Central memory CD8-positive, alpha-beta T cell (primary cell): Measurements from ENCODE around the gene NRF1.

Experiments used
- ATAC-seq: fragments of 150-1000 bp; cut with Tn5 transposase; replicated peaks from 2 replicates; pipeline ENCODE4 v1.10.0; 2022; ENCODE audit warnings: mild to moderate bottlenecking, moderate FRiP score, moderate number of reproducible peaks; ENCODE audit not compliant: poor library complexity, severe bottlenecking; ENCODE audit errors: extremely low read depth
- DNase-seq, 2 donors: peaks; one replicate each; pipeline ENCODE4 v3.0.0; 2021; ENCODE audit warnings: low spot score in 2 of 2
- H3K27ac Mint-ChIP-seq: one replicate; pipeline ENCODE4 v1.8.0; 2022; ENCODE audit warnings: low read depth, mild to moderate bottlenecking, moderate library complexity, mixed read lengths
- H3K27me3 Mint-ChIP-seq: one replicate; pipeline ENCODE4 v1.8.0; 2022; ENCODE audit warnings: mixed read lengths
- H3K36me3 Mint-ChIP-seq: one replicate; pipeline ENCODE4 v1.8.0; 2022; ENCODE audit warnings: mild to moderate bottlenecking, moderate library complexity, mixed read lengths; ENCODE audit not compliant: insufficient read depth
- H3K4me1 Mint-ChIP-seq: one replicate; pipeline ENCODE4 v1.8.0; 2022; ENCODE audit warnings: mixed read lengths
- H3K4me3 Mint-ChIP-seq: one replicate; pipeline ENCODE4 v1.8.0; 2022; ENCODE audit warnings: mild to moderate bottlenecking, moderate library complexity, mixed read lengths
- H3K9me3 Mint-ChIP-seq: one replicate; pipeline ENCODE4 v1.8.0; 2022; ENCODE audit warnings: mixed read lengths

The NRF1 gene

GRCh38 chr7:129707910-129708499 is 96.5 kb downstream of the NRF1 start:
- Mint-ChIP-seq H3K9me3 (no peaks in the 10 kb centered on the region), H3K4me1 (peaks cover 32% of the 10 kb centered on the region), H3K4me3 (no peak overlapping the region), H3K36me3 (peaks cover 39% of the 10 kb centered on the region), H3K27me3 (no peaks in the 10 kb centered on the region), H3K27ac (no peak overlapping the region)
- DNase-seq (no peak), ATAC-seq (no peak)

GRCh38 chr7:129713544-129713943 is 102.0 kb downstream of the NRF1 start:
- Mint-ChIP-seq H3K36me3 (peaks cover 53% of the 10 kb centered on the region), H3K27ac (no peak overlapping the region), H3K9me3 (no peaks in the 10 kb centered on the region), H3K4me3 (no peak overlapping the region), H3K27me3 (no peaks in the 10 kb centered on the region), H3K4me1 (no peaks in the 10 kb centered on the region)
- no peak for DNase-seq
- ATAC-seq, result no peak

GRCh38 chr7:129714514-129715063 is 103.1 kb downstream of the NRF1 start:
- Mint-ChIP-seq H3K9me3 (no peaks in the 10 kb centered on the region), H3K27ac (no peak overlapping the region), H3K36me3 (peaks cover 51% of the 10 kb centered on the region)

GRCh38 chr7:129719980-129720732 is 108.6 kb downstream of the NRF1 start:
- H3K36me3 Mint-ChIP-seq, result peaks cover 43% of the 10 kb centered on the region
- DNase-seq (no peak), ATAC-seq (no peak)
- H3K27ac Mint-ChIP-seq, result no peak overlapping the region
- H3K4me1 Mint-ChIP-seq, result no peaks in the 10 kb centered on the region
- no peaks in the 10 kb centered on the region for H3K27me3 Mint-ChIP-seq
- no peaks in the 10 kb centered on the region for H3K9me3 Mint-ChIP-seq
- no peak overlapping the region for H3K4me3 Mint-ChIP-seq

More at GRCh38 chr7:129714514-129715063, 103.1 kb downstream of the NRF1 start:
- ATAC-seq (no peak), DNase-seq (no peak)
- no peaks in the 10 kb centered on the region for H3K27me3 Mint-ChIP-seq
- no peak overlapping the region for H3K4me3 Mint-ChIP-seq
- no peaks in the 10 kb centered on the region for H3K4me1 Mint-ChIP-seq

GRCh38 chr7:129721068-129721467 is 109.5 kb downstream of the NRF1 start:
- no peaks in the 10 kb centered on the region for H3K9me3 Mint-ChIP-seq
- H3K4me1 Mint-ChIP-seq, result no peaks in the 10 kb centered on the region
- H3K4me3 Mint-ChIP-seq, result no peak overlapping the region
- peaks cover 47% of the 10 kb centered on the region for H3K36me3 Mint-ChIP-seq
- DNase-seq (no peak), ATAC-seq (no peak)
- H3K27me3 Mint-ChIP-seq, result no peaks in the 10 kb centered on the region
- H3K27ac Mint-ChIP-seq, result no peak overlapping the region

- no peak overlapping the region for H3K27ac Mint-ChIP-seq
- no peak overlapping the region for H3K4me3 Mint-ChIP-seq
- DNase-seq, result no peak
- no peaks in the 10 kb centered on the region for H3K27me3 Mint-ChIP-seq
- H3K36me3 Mint-ChIP-seq, result peaks cover 46% of the 10 kb centered on the region
- no peak for ATAC-seq
- no peaks in the 10 kb centered on the region for H3K9me3 Mint-ChIP-seq
- H3K4me1 Mint-ChIP-seq, result no peaks in the 10 kb centered on the region
Observed at GRCh38 chr7:129723679-129724078, 112.2 kb downstream of the NRF1 start.

GRCh38 chr7:129724796-129725195 is 113.3 kb downstream of the NRF1 start:
- ATAC-seq, result no peak
- H3K4me1 Mint-ChIP-seq, result no peaks in the 10 kb centered on the region
- H3K27ac Mint-ChIP-seq, result no peak overlapping the region
- no peak for DNase-seq
- no peaks in the 10 kb centered on the region for H3K9me3 Mint-ChIP-seq
- no peaks in the 10 kb centered on the region for H3K27me3 Mint-ChIP-seq
- peaks cover 51% of the 10 kb centered on the region for H3K36me3 Mint-ChIP-seq
- no peak overlapping the region for H3K4me3 Mint-ChIP-seq

- Mint-ChIP-seq H3K4me1 (no peaks in the 10 kb centered on the region), H3K36me3 (peaks cover 58% of the 10 kb centered on the region), H3K4me3 (no peak overlapping the region), H3K27me3 (no peaks in the 10 kb centered on the region), H3K9me3 (no peaks in the 10 kb centered on the region), H3K27ac (no peak overlapping the region)
- ATAC-seq (no peak), DNase-seq (no peak)
Observed at GRCh38 chr7:129728875-129729467, 117.5 kb downstream of the NRF1 start.

GRCh38 chr7:129729511-129729910 is 118.0 kb downstream of the NRF1 start:
- DNase-seq (no peak), ATAC-seq (no peak)
- Mint-ChIP-seq H3K4me3 (no peak overlapping the region), H3K4me1 (no peaks in the 10 kb centered on the region), H3K36me3 (peaks cover 54% of the 10 kb centered on the region), H3K9me3 (no peaks in the 10 kb centered on the region), H3K27ac (no peak overlapping the region), H3K27me3 (no peaks in the 10 kb centered on the region)

GRCh38 chr7:129730159-129730558 is 118.6 kb downstream of the NRF1 start:
- H3K27me3 Mint-ChIP-seq, result no peaks in the 10 kb centered on the region
- H3K4me1 Mint-ChIP-seq, result no peaks in the 10 kb centered on the region
- ATAC-seq (no peak), DNase-seq (no peak)
- no peak overlapping the region for H3K27ac Mint-ChIP-seq
- H3K4me3 Mint-ChIP-seq, result no peak overlapping the region
- H3K9me3 Mint-ChIP-seq, result no peaks in the 10 kb centered on the region
- H3K36me3 Mint-ChIP-seq, result peaks cover 50% of the 10 kb centered on the region

GRCh38 chr7:129734400-129734799 is 122.9 kb downstream of the NRF1 start:
- H3K27ac Mint-ChIP-seq, result no peak overlapping the region
- no peak for DNase-seq
- H3K4me3 Mint-ChIP-seq, result no peak overlapping the region
- ATAC-seq, result no peak
- no peaks in the 10 kb centered on the region for H3K4me1 Mint-ChIP-seq
- H3K27me3 Mint-ChIP-seq, result no peaks in the 10 kb centered on the region
- H3K9me3 Mint-ChIP-seq, result no peaks in the 10 kb centered on the region
- H3K36me3 Mint-ChIP-seq, result peaks cover 39% of the 10 kb centered on the region

- DNase-seq (no peak), ATAC-seq (no peak)
- Mint-ChIP-seq H3K36me3 (peaks cover 35% of the 10 kb centered on the region), H3K9me3 (no peaks in the 10 kb centered on the region), H3K27me3 (no peaks in the 10 kb centered on the region), H3K4me1 (no peaks in the 10 kb centered on the region), H3K4me3 (no peak overlapping the region), H3K27ac (no peak overlapping the region)
Observed at GRCh38 chr7:129739427-129739826, 127.9 kb downstream of the NRF1 start.
